ENCODE results near the gene IRF4.

Gene IRF4

GRCh38 chr6:456358-456867 lies 64.9 kb downstream of the IRF4 start:
- H3K27ac Mint-ChIP-seq, result no peak overlapping the region
- no peak for TF ChIP-seq CTCF (IDR thresholded peaks at IDR 0.05)
- peaks cover 6% of the 10 kb centered on the region for H3K4me1 Mint-ChIP-seq
- peaks cover 10% of the 10 kb centered on the region for H3K27me3 Mint-ChIP-seq (ENCODE audit: low read depth, poor library complexity)
- DNase-seq, result no peak
- H3K4me3 Mint-ChIP-seq, result no peak overlapping the region
- H3K36me3 Mint-ChIP-seq (ENCODE audit: low read depth), result no peaks in the 10 kb centered on the region
- H3K9me3 Mint-ChIP-seq, result peaks cover 19% of the 10 kb centered on the region

DNA sequence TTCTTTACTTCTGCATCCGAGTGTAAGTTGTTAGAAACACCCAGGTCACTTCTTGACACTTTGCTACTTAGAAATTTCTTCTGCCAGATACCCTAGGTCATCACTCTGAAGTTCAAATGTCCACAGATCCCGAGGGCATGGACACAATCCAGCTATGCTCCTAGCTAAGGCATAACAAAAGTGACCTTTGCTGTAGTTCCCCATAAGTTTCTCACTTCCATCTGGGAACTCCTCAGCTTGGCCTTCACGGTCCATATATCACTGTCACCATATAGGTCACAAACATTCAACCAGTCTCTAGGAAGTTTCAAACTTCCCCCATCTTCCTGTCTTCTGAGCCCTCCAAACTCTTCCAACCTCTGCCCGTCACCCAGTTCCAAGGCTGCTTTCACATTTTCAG lies 65.3 kb downstream of the IRF4 start:
- Mint-ChIP-seq H3K4me1 (peaks cover 6% of the 10 kb centered on the region), H3K36me3 (ENCODE audit: low read depth) (no peaks in the 10 kb centered on the region), H3K27ac (no peak overlapping the region), H3K27me3 (ENCODE audit: low read depth, poor library complexity) (peaks cover 7% of the 10 kb centered on the region), H3K4me3 (peak overlapping the region; percentile 1), H3K9me3 (peaks cover 19% of the 10 kb centered on the region)
- no peak for TF ChIP-seq CTCF (IDR thresholded peaks at IDR 0.05)
- no peak for DNase-seq
